Measurements from ENCODE around the gene CNTF.
"Not testable (repeated sequence)": the region's sequence is repeated elsewhere in the genome, so short reads cannot be mapped to it uniquely, and the experiment has no call there.

CNTF gene

GRCh38 chr11:58622344-58622743 is at the start of gene CNTF:
Gene CNTF (plus strand): TSS chr11:58622665. CDS start chr11:58622753, 88 bp downstream.
- no peak for DNase-seq (ENCODE audit: low read depth in 2 of 3, low spot score in 1 of 3)

DNA sequence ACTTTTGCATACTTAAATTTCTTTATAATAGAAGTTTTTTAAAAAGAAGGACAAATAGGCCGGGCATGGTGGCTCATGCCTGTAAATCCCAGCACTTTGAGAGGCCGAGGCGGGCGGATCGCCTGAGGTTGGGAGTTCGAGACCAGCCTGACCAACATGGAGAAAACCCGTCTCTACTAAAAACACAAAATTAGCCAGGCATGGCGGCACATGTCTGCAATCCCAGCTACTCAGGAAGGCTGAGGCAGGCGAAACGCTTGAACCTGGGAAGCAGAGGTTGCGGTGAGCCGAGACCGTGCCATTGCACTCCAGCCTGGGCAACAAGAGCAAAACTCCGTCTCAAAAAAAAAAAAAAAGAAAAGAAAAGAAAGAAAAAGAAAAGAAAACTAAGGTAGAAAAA is 49.6 kb upstream of the CNTF start:
- DNase-seq (ENCODE audit: low read depth in 2 of 3, low spot score in 1 of 3) = not testable (repeated sequence)

- DNase-seq (ENCODE audit: low read depth in 2 of 3, low spot score in 1 of 3) = peak; percentile 48 to 72 (median 71)
These were observed 48.9 kb upstream of the CNTF start for GRCh38 chr11:58573451-58574104.

- DNase-seq (ENCODE audit: low read depth in 2 of 3, low spot score in 1 of 3) = no peak
These were observed 47.6 kb upstream of the CNTF start for GRCh38 chr11:58574881-58575280.

GRCh38 chr11:58575377-58576020 is 47.0 kb upstream of the CNTF start, which contains the start of gene LPXN:
Gene LPXN (minus strand): TSS chr11:58575856. CDS start chr11:58575772, 84 bp downstream.
- DNase-seq (ENCODE audit: low read depth in 2 of 3, low spot score in 1 of 3) = no peak

DNA sequence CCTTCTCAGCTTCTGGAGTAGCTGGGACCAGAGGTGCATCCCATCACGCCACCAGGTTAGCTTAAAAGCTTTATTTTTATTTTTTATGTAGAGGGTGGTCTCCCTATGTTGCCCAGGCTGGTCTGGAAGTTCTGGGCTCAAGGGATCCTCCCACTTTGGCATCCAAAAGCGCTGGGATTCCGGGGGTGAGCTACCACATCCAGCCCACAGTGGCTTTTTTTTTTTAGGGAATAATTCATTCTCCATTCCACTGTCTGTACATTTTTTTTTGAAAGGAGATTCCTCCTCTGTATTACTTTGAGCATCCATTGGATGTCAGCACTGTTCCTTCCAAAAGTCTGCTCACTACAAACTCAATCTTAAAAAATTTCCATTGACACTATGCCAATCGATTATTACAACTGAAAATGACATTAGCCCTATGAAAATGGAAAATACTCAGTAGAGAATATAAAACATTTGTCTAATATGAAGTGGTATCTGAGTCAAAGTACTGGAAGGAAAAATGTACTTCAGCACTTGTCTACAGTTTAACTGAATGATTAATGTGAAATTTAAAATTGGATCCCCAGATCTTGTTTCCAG is 45.5 kb upstream of the CNTF start:
- DNase-seq (ENCODE audit: low read depth in 2 of 3, low spot score in 1 of 3) = no peak

- DNase-seq (ENCODE audit: low read depth in 2 of 3, low spot score in 1 of 3) = peak; percentile 57 to 69 (median 62)
These were observed 44.8 kb upstream of the CNTF start for GRCh38 chr11:58577555-58578135.

DNA sequence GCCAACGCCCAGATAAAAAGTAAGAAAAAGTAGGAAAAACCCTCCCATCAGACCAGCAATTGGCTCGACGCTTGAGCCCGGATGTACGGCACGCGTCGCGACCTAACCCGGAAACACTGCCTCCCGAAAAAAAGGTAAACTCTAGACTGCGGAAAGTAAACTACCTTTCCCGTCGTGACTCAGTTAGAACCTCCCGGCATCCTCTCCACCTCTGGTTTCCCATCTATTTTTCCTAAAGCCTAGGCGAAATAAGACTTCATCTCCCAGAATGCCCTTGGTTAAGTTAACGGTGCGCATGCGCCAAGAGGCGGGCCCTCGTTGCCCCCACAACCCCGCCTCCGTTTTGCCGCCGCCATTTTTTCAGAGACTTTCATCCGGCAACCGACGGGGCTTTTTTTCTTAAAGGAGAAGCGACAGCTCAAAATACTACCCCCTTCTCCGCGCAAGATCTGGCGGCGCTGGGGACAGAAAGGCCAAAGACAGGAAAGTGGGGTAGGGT is 44.3 kb upstream of the CNTF start:
- peak; percentile 82 to 91 (median 89) for DNase-seq (ENCODE audit: low read depth in 2 of 3, low spot score in 1 of 3)

DNA sequence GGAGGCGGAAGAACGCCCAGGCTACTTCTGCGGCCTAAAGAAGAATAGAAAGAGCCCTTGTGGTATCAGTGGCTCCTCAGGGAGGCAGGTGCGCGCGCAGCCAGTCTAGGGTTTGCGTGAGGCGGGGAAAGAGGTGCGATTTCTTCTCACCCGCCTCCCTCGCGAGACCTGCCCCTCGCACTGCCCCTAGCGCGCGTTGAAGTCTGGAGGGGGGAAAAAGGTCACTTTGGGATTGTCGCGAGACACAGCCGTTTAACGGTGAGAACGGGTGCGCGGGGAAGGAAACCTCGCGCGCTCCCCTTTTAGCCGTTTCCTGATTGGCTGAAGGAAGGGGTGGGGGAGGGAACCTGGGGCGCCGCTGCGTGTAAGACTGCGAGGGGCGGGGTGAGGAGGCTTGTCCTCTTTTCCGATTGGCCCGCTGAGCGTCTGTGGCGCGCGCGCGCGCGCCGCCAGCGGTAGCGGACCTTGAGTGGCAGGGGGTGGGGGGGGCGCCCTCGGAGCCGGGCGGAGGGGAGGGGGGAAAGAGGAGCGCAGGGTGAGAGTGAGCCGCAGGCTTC is 43.8 kb upstream of the CNTF start, which contains the start of gene ZFP91:
TSS of gene ZFP91 (plus strand) at position 429 of the 557 bp plus-strand sequence. CDS start 219 bp downstream, outside the sequence.
- peak; percentile 91 to 95 (median 95) for DNase-seq (ENCODE audit: low read depth in 2 of 3, low spot score in 1 of 3)

- peak; percentile 87 to 88 (median 88) for DNase-seq (ENCODE audit: low read depth in 2 of 3, low spot score in 1 of 3)
These were observed 43.0 kb upstream of the CNTF start for GRCh38 chr11:58579192-58580129.

DNA sequence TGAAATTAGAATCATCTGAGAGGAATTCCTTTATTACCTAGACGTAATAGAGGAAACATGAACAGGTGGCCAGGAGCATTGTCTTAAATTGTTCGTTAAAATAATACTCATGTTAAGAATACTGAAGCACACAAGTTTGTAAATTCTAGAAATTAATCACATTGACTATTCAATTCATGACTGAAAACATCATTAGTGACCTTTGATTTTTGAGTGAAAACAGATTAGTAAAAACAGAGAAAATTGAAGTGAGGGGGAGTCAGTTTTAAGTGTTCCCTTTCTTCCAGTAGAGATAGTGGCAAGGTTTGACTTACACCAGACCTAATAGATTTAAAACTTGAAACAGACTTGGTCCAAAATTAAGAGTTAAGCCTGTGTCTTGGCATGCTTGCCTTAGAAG is 42.2 kb upstream of the CNTF start:
- no peak for DNase-seq (ENCODE audit: low read depth in 2 of 3, low spot score in 1 of 3)

- no peak for DNase-seq (ENCODE audit: low read depth in 2 of 3, low spot score in 1 of 3)
These were observed 40.0 kb upstream of the CNTF start for GRCh38 chr11:58582437-58582836.

GRCh38 chr11:58586998-58587397 is 35.5 kb upstream of the CNTF start:
- DNase-seq (ENCODE audit: low read depth in 2 of 3, low spot score in 1 of 3) = no peak

DNA sequence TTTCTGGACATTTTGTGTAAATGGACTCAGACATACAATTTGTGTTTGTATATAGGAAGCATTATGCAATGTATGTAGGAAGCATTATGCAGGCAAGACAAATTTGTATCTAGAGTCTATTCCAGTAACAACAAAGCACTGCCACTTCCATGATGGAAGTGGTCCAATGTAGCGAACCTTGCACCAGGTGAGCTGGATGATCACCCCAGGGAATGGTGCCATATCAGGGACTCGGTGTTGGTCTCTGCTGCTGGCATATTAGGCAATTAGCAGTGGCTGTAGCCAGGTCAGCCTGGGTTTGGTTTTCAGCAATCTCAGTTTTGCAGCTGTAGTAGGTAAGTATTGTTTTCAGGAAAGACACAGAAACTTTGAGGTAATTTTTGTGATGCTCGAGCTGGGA is 30.8 kb upstream of the CNTF start:
- DNase-seq (ENCODE audit: low read depth in 2 of 3, low spot score in 1 of 3) = no peak

- peak in 1 of 3 donors; percentile 54 for DNase-seq (ENCODE audit: low read depth in 2 of 3, low spot score in 1 of 3)
These were observed 29.5 kb upstream of the CNTF start for GRCh38 chr11:58592760-58593472.

DNA sequence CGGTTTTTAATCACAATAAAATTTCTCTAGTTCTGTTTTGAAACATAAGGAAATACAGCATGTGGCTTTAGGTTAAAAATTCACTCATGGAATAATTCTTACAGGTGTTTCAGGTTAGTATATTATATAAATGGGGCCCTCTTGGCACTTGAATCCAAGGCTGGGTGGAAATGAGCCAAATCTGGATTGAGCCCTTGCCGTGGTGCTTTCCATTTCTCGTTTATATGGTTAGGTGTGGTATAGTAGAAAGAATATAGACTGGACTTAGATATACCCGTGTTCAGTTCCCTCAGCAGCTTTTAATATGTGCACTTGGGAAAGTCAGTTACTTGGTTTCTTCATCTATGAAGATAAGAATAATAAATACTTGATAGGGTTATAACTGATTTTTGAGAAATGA is 27.6 kb upstream of the CNTF start:
- no peak for DNase-seq (ENCODE audit: low read depth in 2 of 3, low spot score in 1 of 3)

- DNase-seq (ENCODE audit: low read depth in 2 of 3, low spot score in 1 of 3) = no peak
These were observed 25.8 kb upstream of the CNTF start for GRCh38 chr11:58596621-58597020.

- no peak for DNase-seq (ENCODE audit: low read depth in 2 of 3, low spot score in 1 of 3)
These were observed 24.9 kb upstream of the CNTF start for GRCh38 chr11:58597486-58598144.

- no peak for DNase-seq (ENCODE audit: low read depth in 2 of 3, low spot score in 1 of 3)
These were observed 22.0 kb upstream of the CNTF start for GRCh38 chr11:58600510-58600909.

Measured in stimulated activated CD4-positive, alpha-beta T cell treated with anti-CD3 and anti-CD28 coated beads, Interleukin-12 subunit alpha, Interleukin-12 subunit beta, amount 100 ng/mL, for 48 hours (primary cell).